K562 (cell line): ENCODE results near the gene CLK3. TPM values are rescaled to one million over a fixed set of nuclear protein-coding genes. Genes with fewer than 3 reads are reported as not detected.

Experiments used
- BCL6 ChIP-seq: fragments of 250-450 bp; sonication (Bioruptor Pico); IDR thresholded peaks from 2 replicates; pipeline ENCODE4 v1.4.0; 2020
- CSDE1 ChIP-seq, 2 experiments: fragments of 450-650 bp; IDR thresholded peaks; 2 replicates each; pipeline ENCODE4 v1.6.1; 2016; ENCODE audit warnings: mild to moderate bottlenecking in 1 of 2
- GABPA ChIP-seq: fragments of 200-800 bp; sonication (Bioruptor generic); conservative IDR thresholded peaks from 2 replicates; pipeline ENCODE4 v1.6.1; 2016; ENCODE audit warnings: low read depth, missing genetic modification characterization, missing compliant biosample characterization
- LCOR ChIP-seq: sonication (generic); formaldehyde crosslinking; IDR thresholded peaks from 2 replicates; pipeline ENCODE4 v1.8.0; 2022; ENCODE audit warnings: mild to moderate bottlenecking, missing genetic modification reagents
- MBD1 ChIP-seq: fragments of 250-450 bp; sonication (Bioruptor Pico); IDR thresholded peaks from 2 replicates; pipeline ENCODE4 v1.8.0; 2022; ENCODE audit warnings: inconsistent platforms
- MCM2 ChIP-seq: fragments of 450-650 bp; IDR thresholded peaks from 2 replicates; pipeline ENCODE4 v1.6.1; 2017; ENCODE audit warnings: low read depth, mild to moderate bottlenecking
- MIER1 ChIP-seq: fragments of 450-650 bp; IDR thresholded peaks from 2 replicates; pipeline ENCODE4 v1.6.1; 2016; ENCODE audit warnings: antibody characterized with exemption, mild to moderate bottlenecking, low read depth
- NFIC ChIP-seq: fragments of 450-650 bp; IDR thresholded peaks from 2 replicates; pipeline ENCODE4 v1.6.1; 2017; ENCODE audit warnings: mild to moderate bottlenecking, inconsistent platforms
- PKNOX1 ChIP-seq: fragments of 450-650 bp; IDR thresholded peaks from 2 replicates; pipeline ENCODE4 v1.6.1; 2016
- PML ChIP-seq: IDR thresholded peaks from 2 replicates; pipeline ENCODE4 v1.6.1; 2012; ENCODE audit warnings: low read length, inconsistent platforms
- PTRF ChIP-seq: fragments of 450-650 bp; IDR thresholded peaks from 2 replicates; pipeline ENCODE4 v1.6.1; 2016; ENCODE audit warnings: mild to moderate bottlenecking, missing genetic modification characterization, missing compliant biosample characterization
- PURB ChIP-seq: sonication (generic); formaldehyde crosslinking; IDR thresholded peaks from 2 replicates; pipeline ENCODE4 v1.9.0; 2021; ENCODE audit warnings: low read depth, mild to moderate bottlenecking, missing genetic modification reagents
- SMAD3 ChIP-seq: fragments of 450-650 bp; formaldehyde crosslinking; conservative IDR thresholded peaks from 2 replicates; pipeline ENCODE4 v1.4.0; 2020; ENCODE audit warnings: mild to moderate bottlenecking
- SOX6 ChIP-seq: fragments of 450-650 bp; IDR thresholded peaks from 2 replicates; pipeline ENCODE4 v1.6.1; 2014; ENCODE audit warnings: mild to moderate bottlenecking
- TAF1 ChIP-seq: IDR thresholded peaks from 2 replicates; pipeline ENCODE4 v1.6.1; 2011; ENCODE audit warnings: mild to moderate bottlenecking, low read length, moderate library complexity; ENCODE audit not compliant: insufficient read depth, control insufficient read depth, severe bottlenecking; ENCODE audit errors: extremely low read depth
- TAF15 ChIP-seq: fragments of 200-400 bp; formaldehyde crosslinking; IDR thresholded peaks from 2 replicates; pipeline ENCODE4 v1.6.1; 2017; ENCODE audit warnings: mild to moderate bottlenecking, low read depth, low read length, moderate library complexity
- ZC3H8 ChIP-seq: fragments of 450-650 bp; IDR thresholded peaks from 2 replicates; pipeline ENCODE4 v1.6.1; 2017
- ZKSCAN3 ChIP-seq: fragments of 250-450 bp; sonication (Bioruptor Pico); IDR thresholded peaks from 2 replicates; pipeline ENCODE4 v1.4.0; 2020
- ZNF184 ChIP-seq: sonication (generic); formaldehyde crosslinking; IDR thresholded peaks from 2 replicates; pipeline ENCODE4 v1.5.0; 2020; ENCODE audit warnings: missing genetic modification reagents
- ZNF274 ChIP-seq: IDR thresholded peaks from 2 replicates; pipeline ENCODE4 v1.6.1; 2011; ENCODE audit warnings: low read depth, mild to moderate bottlenecking, low read length, moderate library complexity, borderline replicate concordance
- ZNF316 ChIP-seq: fragments of 450-650 bp; IDR thresholded peaks from 2 replicates; pipeline ENCODE4 v1.6.1; 2016
- ZNF449 ChIP-seq: fragments of 250-450 bp; sonication (Bioruptor Pico); IDR thresholded peaks from 2 replicates; pipeline ENCODE4 v1.8.0; 2022; ENCODE audit warnings: moderate library complexity, mild to moderate bottlenecking, inconsistent platforms
- ZNF512 ChIP-seq: IDR thresholded peaks from 2 replicates; pipeline ENCODE4 v1.6.1; 2016; ENCODE audit warnings: missing genetic modification characterization, missing compliant biosample characterization
- polyA plus RNA-seq, 8 experiments: library from polyadenylated mRNA; depleted of rRNA in 4 of 8; stranded (reverse) in 5 of 8; unstranded in 3 of 8; fragments of >200 nt; fragmentation: Nextera tagmentation in 2 of 8; fragmentation: Illumina TruSeq in 1 of 8; extraction: Ambion mirVana in 2 of 8; extraction: Trizol in 1 of 8; gene quantifications; 2 replicates each; pipeline versions ENCODE4 v1.2.1 to v1.2.3, GENCODE V29; 2011 to 2014; ENCODE audit warnings: inconsistent platforms in 1 of 8, missing spikeins in 1 of 8
- total RNA-seq, 7 experiments: library from RNA; depleted of rRNA in 6 of 7; stranded (reverse); fragments of >200 nt in 6 of 7; fragmentation: Illumina TruSeq in 2 of 7; extraction: Trizol in 2 of 7; gene quantifications; 2 replicates each; pipeline versions ENCODE4 v1.2.1 to v1.2.3, GENCODE V29; 2011 to 2021; ENCODE audit warnings: low replicate concordance in 1 of 7
- TF ChIP-seq, protein P1 (sequence below): fragments of 450-650 bp; formaldehyde crosslinking; IDR thresholded peaks from 2 replicates; pipeline ENCODE4 v1.4.0; 2022; ENCODE audit warnings: mild to moderate bottlenecking, moderate library complexity

CLK3 gene
- total and polyA plus RNA-seq, 9 of the 15 experiments (the other 6 are each of a cell fraction or from before 2014, with no cell fraction given), result 1.2 to 95.2 (median 51.7) TPM

GRCh38 chr15:74610302-74610951 lies 5.2 kb upstream of the CLK3 start (continued):
- TF ChIP-seq ZNF184 (CRISPR knock-in tag) (no peak), MCM2 (no peak), PURB (CRISPR knock-in tag) (no peak), LCOR (0 out of 2 replicates have a peak, but pooled peaks have one; percentile 26), SMAD3 (CRISPR knock-in tag) (0 out of 2 replicates have a peak, but pooled peaks have one; percentile 63), ZC3H8 (no peak), ZNF316 (no peak), SOX6 (peak; percentile 95), NFIC (peak; percentile 97), CSDE1 (IDR thresholded peaks at IDR 0.05) (no peak), ZNF512 (tag) (no peak), ZNF449 (CRISPR knock-in tag) (peak; percentile 66; the same call in 1 of the 2 replicates), TAF1 (peak; percentile 43), ZNF274 (peak; percentile 73; the same call in 1 of the 2 replicates), MBD1 (CRISPR knock-in tag) (no peak), PKNOX1 (peak; percentile 57), PML (peak; percentile 87), ZKSCAN3 (CRISPR knock-in tag) (no peak), GABPA (tag) (peak; percentile 38; the same call in 1 of the 2 replicates), MIER1 (0 out of 2 replicates have a peak, but pooled peaks have one; percentile 39), PTRF (tag) (no peak), TAF15 (no peak), BCL6 (CRISPR knock-in tag) (peak; percentile 45; the same call in 1 of the 2 replicates)
- TF ChIP-seq, protein P1, sequence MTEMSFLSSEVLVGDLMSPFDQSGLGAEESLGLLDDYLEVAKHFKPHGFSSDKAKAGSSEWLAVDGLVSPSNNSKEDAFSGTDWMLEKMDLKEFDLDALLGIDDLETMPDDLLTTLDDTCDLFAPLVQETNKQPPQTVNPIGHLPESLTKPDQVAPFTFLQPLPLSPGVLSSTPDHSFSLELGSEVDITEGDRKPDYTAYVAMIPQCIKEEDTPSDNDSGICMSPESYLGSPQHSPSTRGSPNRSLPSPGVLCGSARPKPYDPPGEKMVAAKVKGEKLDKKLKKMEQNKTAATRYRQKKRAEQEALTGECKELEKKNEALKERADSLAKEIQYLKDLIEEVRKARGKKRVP (CRISPR knock-in tag), result peak; percentile 41; the same call in 1 of the 2 replicates
